Lung (tissue), 12 donors: ENCODE results near the gene DIDO1. TPM values are rescaled to one million over a fixed set of nuclear protein-coding genes. Genes with fewer than 3 reads are reported as not detected.

ENCODE experiments used
- ATAC-seq: fragments of 200-7000 bp; cut with Tn5 transposase; one replicate; pipeline ENCODE4 v1.9.1; 2020; ENCODE audit warnings: moderate number of reproducible peaks; ENCODE audit not compliant: insufficient read depth, low FRiP score
- DNase-seq, 3 donors: peaks; one replicate each; pipeline ENCODE4 v3.0.0-alpha.2; 2013 to 2017
- H3K27ac ChIP-seq, 2 donors: one replicate each; pipeline ENCODE4 v1.5.1; 2013; ENCODE audit warnings: mild to moderate bottlenecking in 2 of 2, moderate library complexity in 2 of 2, control low read depth in 1 of 2, inconsistent platforms in 1 of 2, low read depth in 1 of 2, low read length in 1 of 2
- H3K27me3 ChIP-seq, 3 donors: one replicate each; pipeline ENCODE4 v1.5.1; 2013; ENCODE audit warnings: low read length in 2 of 3; ENCODE audit not compliant: control insufficient read depth in 3 of 3, insufficient read depth in 3 of 3
- H3K36me3 ChIP-seq, 4 donors: one replicate each; pipeline ENCODE4 v1.5.1; 2013; ENCODE audit warnings: low read length in 4 of 4, mild to moderate bottlenecking in 1 of 4, moderate library complexity in 1 of 4; ENCODE audit not compliant: control insufficient read depth in 4 of 4, insufficient read depth in 4 of 4
- H3K4me1 ChIP-seq, 5 donors: one replicate each; pipeline ENCODE4 v1.5.1; 2013; ENCODE audit warnings: low read length in 5 of 5, mild to moderate bottlenecking in 2 of 5, moderate library complexity in 1 of 5; ENCODE audit not compliant: control insufficient read depth in 5 of 5, insufficient read depth in 5 of 5
- H3K4me3 ChIP-seq: one replicate; pipeline ENCODE4 v1.5.1; 2013; ENCODE audit warnings: mild to moderate bottlenecking, control low read depth, moderate library complexity
- H3K9ac ChIP-seq, 2 donors: one replicate each; pipeline ENCODE4 v1.5.1; 2013; ENCODE audit warnings: low read length in 2 of 2, control low read depth in 1 of 2; ENCODE audit not compliant: insufficient read depth in 1 of 2
- H3K9me3 ChIP-seq, 4 donors: one replicate each; pipeline ENCODE4 v1.5.1; 2013; ENCODE audit warnings: low read length in 3 of 4, mild to moderate bottlenecking in 1 of 4, moderate library complexity in 1 of 4; ENCODE audit not compliant: control insufficient read depth in 4 of 4, insufficient read depth in 3 of 4
- CTCF ChIP-seq: IDR thresholded peaks from 2 replicates; pipeline ENCODE4 v1.5.1; 2012; ENCODE audit warnings: mild to moderate bottlenecking; ENCODE audit errors: control extremely low read depth, extremely low read depth
- WGBS, 2 donors: extraction: QIAGEN DNeasy Blood & Tissue Kit; methylation state at CpG; one replicate each; pipeline ENCODE4 v1.1.7; 2013; 5-methylcytosine and 5-hydroxymethylcytosine counted together
- polyA plus RNA-seq, 2 donors: library from polyadenylated mRNA; stranded (reverse); fragments of 200-250 nt; gene quantifications; one replicate each; pipeline ENCODE4 v1.2.1, GENCODE V29; 2013
- total RNA-seq, 2 donors: library from RNA; depleted of rRNA in 1 of 2; stranded (reverse); fragments of >200 nt in 1 of 2; gene quantifications; one replicate each; pipeline ENCODE4 v1.2.1, GENCODE V29; 2014 to 2021
- donor health status: control.
- donor health status: control.
- donor health status: Bipolar disorder and iron deficiency.
- donor health status: healthy.
- donor health status: DM: yes; HTN: yes; CAD: no.

Gene DIDO1
- total and polyA plus RNA-seq, 4 donors: 19.6 to 71.2 (median 35.8) TPM

GRCh38 chr20:62876501-62876901, 49.8 kb downstream of the DIDO1 start:
- 73 to 85% methylated on average over 13 of the region's 13 CpGs for WGBS, 2 donors

GRCh38 chr20:62875419-62876361, 50.6 kb downstream of the DIDO1 start:
- TF ChIP-seq CTCF: no peak
- DNase-seq (peak; percentile 91 to 95 (median 93)), ATAC-seq (peak; percentile 38)
- peaks cover 0 to 7% (median 0%) of the 10 kb centered on the region in 4 donors for H3K36me3 ChIP-seq
- H3K27me3 ChIP-seq: peaks cover 0 to 13% (median 0%) of the 10 kb centered on the region in 3 donors
- H3K4me3 ChIP-seq: no peak overlapping the region
- WGBS, 2 donors: 42 to 58% methylated on average over 33 to 34 of the region's 34 CpGs
- H3K27ac ChIP-seq: peak overlapping the region; percentile 57 to 65
- peak overlapping the region in 1 of 2 donors; percentile 32 for H3K9ac ChIP-seq
- H3K9me3 ChIP-seq: no peaks in the 10 kb centered on the region
- H3K4me1 ChIP-seq: peaks cover 0 to 30% (median 12%) of the 10 kb centered on the region in 5 donors

More at GRCh38 chr20:62876501-62876901, 49.8 kb downstream of the DIDO1 start:
- Histone ChIP-seq H3K27ac (peak overlapping the region; percentile 11 to 50), H3K9ac (no peak overlapping the region), H3K36me3 (peaks cover 0 to 15% (median 0%) of the 10 kb centered on the region in 4 donors), H3K4me3 (no peak overlapping the region), H3K4me1 (peaks cover 0 to 30% (median 12%) of the 10 kb centered on the region in 5 donors), H3K9me3 (no peaks in the 10 kb centered on the region), H3K27me3 (peaks cover 0 to 13% (median 0%) of the 10 kb centered on the region in 3 donors)
- DNase-seq (no peak), ATAC-seq (no peak)
- TF ChIP-seq CTCF: no peak

- H3K27ac ChIP-seq: no peak overlapping the region
- 90 to 91% methylated on average over 10 of the region's 14 CpGs for WGBS, 2 donors
- H3K4me1 ChIP-seq: peaks cover 0 to 30% (median 12%) of the 10 kb centered on the region in 5 donors
Measured at GRCh38 chr20:62874964-62875344, 51.4 kb downstream of the DIDO1 start.

More at GRCh38 chr20:62874964-62875344, 51.4 kb downstream of the DIDO1 start:
- H3K4me3 ChIP-seq: no peak overlapping the region
- peaks cover 0 to under 1% (median 0%) of the 10 kb centered on the region in 4 donors for H3K36me3 ChIP-seq
- TF ChIP-seq CTCF: no peak
- no peak overlapping the region for H3K9ac ChIP-seq
- ATAC-seq: no peak
- DNase-seq: no peak
- peaks cover 0 to 13% (median 0%) of the 10 kb centered on the region in 3 donors for H3K27me3 ChIP-seq
- no peaks in the 10 kb centered on the region for H3K9me3 ChIP-seq
